HG02970 (cell line): Measurements from ENCODE around the gene KCNS3.
A peak's percentile ranks its signal among the peaks of the same experiment; 100 is the strongest.

Experiments used
- ATAC-seq: cut with Tn5 transposase; IDR thresholded peaks from one replicate; pipeline ENCODE4 v1.9.1; 2021; ENCODE audit warnings: mild to moderate bottlenecking, moderate library complexity, moderate number of reproducible peaks; ENCODE audit not compliant: unreplicated experiment, low FRiP score

KCNS3 gene, protein sequence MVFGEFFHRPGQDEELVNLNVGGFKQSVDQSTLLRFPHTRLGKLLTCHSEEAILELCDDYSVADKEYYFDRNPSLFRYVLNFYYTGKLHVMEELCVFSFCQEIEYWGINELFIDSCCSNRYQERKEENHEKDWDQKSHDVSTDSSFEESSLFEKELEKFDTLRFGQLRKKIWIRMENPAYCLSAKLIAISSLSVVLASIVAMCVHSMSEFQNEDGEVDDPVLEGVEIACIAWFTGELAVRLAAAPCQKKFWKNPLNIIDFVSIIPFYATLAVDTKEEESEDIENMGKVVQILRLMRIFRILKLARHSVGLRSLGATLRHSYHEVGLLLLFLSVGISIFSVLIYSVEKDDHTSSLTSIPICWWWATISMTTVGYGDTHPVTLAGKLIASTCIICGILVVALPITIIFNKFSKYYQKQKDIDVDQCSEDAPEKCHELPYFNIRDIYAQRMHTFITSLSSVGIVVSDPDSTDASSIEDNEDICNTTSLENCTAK

DNA sequence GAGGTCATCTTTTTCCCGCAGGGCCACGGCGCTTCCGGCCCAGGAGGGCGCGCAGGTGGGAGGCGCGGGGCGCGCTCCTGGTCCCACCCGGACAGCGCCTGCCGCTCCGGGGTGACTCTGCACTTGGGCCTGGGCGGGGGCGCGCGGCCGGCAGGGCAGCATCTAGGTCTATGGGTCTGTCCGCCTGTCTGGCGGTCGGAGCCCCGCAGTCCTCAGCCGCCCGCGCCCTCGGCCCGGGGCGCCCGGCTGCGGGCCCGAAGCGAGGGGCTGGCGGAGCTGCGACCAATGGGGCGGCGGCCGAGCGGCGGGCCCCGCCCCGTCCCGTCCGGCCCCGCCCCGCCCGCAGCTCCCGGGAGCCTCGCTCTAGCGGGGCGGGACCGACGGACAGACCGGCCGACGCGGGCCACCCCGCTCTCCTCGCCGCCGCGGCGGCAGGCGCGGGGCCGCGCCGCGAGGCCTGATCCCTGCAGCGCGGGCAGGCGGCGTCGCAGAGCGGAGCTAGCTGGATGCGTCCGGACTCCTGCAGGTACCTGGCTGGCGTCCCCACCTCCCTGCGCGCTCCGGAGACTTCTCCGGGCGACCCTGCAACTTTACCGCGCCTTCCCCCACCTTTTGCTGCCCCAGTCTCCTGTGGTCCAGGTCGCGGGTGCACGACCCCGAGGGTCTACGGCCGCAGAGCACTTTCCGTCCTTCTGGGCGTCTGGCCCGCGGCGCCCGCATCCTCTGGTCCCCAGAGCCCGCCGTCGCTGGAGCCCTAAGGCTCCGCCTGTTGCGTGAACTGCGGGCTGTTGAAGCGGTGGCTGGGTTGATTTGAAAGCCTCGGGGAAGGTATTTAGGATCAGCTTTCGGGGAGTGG, at the start of gene KCNS3:
KCNS3 (plus strand) TSS at position 387 of the 856 bp plus-strand sequence. CDS start 52,342 bp downstream, outside the sequence.
- peak; percentile 73 for ATAC-seq

DNA sequence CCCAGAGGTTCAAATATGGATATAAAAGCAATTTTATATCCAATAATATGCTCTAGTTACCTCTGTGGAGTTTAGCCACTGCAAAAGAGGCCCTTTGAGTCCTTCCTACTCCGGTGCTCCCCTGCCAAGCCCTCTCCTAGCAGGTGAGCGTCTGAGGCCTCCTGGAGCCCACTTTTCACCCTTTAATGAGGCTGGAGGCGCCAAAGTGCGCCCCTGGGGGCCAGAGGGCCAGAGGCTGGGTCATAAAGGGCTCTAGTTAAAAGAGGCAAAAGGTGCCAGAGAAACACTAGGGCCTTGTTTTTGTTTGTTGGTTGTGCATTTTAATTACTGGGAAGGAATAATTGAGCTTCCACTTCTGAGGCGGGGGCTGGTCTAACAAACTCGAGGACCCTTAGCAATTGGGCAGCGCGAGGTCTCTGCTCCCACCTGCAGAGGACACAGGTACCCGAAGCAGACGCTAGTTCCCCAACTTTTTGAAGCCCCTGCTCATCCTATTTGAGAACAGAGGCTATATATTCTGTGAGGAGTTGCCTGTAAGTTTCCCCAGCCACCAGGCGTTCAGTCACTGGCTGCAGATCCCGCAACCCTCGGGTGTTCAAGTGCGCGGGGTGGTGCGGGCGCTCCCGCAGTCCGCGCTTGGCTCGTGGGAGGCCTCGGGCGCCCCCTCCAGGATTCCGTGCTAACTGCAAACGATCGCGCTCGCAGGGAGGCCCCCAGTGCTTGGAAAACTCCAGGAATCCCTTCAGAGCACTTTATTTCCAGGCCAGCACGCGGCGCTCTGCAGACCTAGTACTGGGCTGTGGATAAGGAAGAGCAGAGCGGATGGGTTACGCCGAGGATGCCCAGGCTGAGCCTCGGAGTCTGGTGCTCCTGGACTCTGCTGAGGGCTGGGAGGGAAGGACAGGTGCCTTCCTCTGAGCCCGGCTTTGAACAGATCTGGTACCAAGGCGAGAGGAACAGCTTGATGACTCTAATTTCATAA, 48.1 kb upstream of the KCNS3 start:
- ATAC-seq = peak; percentile 84

GRCh38 chr2:17835516-17835915, 43.0 kb upstream of the KCNS3 start:
- no peak for ATAC-seq

DNA sequence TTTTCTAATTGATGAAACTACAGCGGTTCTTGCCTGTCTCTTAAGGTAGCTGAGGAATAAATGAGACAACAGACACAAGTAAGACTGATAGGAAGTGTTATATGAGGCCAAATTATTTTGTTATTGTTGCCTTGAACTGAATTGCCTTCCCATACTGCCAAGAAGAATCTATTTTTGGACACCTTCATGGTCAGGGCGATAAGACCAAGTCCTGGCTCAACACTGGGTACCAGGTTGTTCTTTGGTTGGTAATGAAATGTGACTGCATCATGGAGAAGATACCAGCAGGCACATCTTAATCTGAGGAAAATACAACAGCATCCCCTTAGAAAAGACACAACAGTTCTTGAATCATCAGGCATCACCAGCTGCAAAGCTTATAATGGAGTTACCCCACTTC, 38.5 kb upstream of the KCNS3 start:
- ATAC-seq = no peak

GRCh38 chr2:17843457-17843856, 35.0 kb upstream of the KCNS3 start:
- no peak for ATAC-seq

DNA sequence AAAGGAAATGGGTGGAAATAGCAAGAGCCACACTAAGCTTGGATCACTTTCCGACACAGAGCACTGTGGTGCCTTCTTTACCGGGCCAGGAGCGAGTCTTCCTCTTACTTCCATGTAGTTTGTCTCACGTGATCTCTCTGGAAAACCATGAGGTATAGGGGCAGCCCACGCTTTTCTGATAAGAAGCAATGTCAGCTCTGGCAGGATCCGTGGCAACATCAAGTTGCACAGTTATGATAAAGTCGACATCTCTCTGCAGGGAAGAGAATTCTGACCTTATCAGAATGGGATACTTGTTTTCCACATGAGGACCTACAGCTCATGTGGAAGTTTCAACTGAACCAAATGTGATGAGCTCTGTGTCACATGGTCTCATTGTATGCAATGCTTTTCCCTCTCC, 32.7 kb upstream of the KCNS3 start:
- no peak for ATAC-seq

DNA sequence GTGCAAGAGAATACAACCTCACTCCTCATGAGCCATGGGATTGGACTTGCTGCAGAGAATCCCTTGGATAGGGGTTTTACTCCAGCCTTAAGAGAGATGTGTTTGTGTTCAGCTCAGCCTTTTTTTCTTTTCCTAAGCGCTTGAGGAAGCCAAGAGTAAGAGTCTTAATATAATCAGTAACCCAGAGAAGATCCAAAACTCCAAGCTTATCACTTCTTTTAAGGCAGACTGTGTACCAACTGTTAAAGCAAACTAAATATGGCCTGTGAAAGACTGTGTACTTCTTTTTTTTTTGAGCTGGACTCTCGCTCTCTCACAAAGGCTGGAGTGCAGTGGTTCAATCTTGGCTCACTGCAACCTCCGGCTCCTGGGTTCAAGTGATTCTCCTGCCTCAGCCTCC, 31.8 kb upstream of the KCNS3 start:
- no peak for ATAC-seq

DNA sequence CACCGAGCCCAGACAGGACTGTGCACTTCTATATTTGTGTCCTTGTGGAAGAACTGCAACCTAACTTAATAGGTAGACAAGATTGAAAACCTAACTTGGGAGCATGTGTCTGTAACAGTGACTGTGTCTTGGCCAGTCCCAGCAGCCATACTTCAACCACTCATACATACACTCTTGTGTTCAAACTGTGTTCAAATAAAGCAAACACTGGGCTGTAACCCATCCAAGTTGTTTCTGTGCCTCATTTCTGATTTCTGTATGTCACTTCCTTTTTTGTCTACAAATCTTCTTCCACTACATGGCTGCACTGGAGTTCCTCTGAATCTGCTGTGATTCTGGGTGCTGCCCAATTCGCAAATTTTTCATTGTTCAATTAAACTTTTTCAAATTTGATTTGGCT, 31.2 kb upstream of the KCNS3 start:
- ATAC-seq = no peak

DNA sequence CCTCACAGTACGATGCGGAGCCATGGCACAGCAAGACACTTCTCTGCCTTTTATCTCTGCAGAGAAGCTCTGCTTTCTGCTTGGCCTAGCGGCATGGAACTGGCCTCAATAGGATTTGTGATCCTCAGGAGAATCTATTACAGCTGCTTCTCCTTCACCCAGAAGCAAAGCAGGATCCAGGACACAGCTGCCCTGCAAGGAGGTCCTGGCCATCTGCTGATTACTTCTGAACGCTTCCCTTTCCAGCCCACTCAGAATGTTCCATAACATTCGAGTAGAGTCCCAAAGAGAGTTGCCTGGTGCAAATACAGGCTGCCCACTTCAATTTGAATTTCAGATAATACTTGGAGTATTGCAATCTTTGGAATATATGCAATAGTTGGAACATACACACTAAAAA, 29.2 kb upstream of the KCNS3 start:
- no peak for ATAC-seq

- ATAC-seq = no peak
These were observed 28.3 kb upstream of the KCNS3 start for GRCh38 chr2:17850151-17850550.

DNA sequence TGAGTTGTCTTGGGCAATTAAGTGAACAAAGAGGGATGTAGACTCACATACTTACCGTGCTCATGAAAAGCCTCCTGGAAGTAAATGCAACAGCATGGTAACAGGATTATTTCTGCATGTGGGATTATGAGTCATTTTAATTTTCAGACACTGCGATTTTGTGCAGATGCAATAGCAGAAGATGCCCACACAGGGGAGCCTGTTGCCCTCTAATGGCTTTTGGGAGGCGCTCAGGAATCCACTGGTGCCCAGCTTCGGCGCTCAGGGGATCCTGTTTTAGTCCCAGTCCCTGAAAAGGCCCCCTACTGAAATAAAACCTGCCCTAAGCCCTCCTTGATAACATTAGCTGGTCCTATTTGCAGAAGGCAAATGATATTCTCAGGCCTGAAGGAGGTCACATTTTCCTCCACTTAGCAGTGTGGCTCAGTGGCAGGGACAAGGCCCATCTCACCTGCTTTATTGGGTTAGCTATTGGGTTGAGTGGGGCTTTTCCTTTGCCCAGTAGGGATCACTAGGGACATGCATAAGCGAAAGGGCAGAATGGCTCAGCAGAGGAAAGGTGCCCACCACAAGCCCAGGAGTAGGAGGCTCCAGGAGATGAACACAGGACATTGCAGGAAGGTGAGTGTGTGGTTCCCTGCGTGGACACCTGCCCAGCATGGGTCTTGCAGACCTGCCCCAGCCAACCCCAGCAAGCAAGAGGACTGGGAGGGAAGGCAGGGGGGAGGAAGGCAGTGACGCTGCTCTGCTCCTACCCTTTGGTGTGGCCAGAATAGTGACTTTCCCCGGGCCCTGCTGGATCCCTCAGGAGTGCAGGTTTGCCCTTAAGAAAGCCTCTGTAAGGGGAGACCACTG, 26.5 kb upstream of the KCNS3 start:
- peak; percentile 74 for ATAC-seq

GRCh38 chr2:17853799-17854198, 24.7 kb upstream of the KCNS3 start:
- ATAC-seq = no peak

DNA sequence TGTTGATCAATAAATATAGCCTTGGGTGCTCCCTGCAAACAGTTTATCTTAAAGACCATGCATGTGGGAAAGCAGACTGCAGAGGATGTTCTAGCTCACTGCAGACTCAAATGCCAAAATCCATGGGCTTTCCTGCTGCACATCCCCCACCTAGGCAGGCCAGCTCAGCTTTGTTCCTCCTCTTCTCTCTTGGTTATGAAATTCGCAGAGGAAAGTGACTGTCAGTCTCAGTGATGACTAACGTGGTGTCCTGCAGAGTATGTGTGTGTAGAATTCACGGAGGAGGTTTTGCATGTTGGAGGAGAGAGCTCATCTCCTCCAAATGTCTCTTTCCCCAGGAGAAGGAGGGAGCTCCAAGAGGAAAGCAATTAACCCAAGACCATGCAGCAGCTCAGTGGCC, 21.4 kb upstream of the KCNS3 start:
- ATAC-seq = no peak

DNA sequence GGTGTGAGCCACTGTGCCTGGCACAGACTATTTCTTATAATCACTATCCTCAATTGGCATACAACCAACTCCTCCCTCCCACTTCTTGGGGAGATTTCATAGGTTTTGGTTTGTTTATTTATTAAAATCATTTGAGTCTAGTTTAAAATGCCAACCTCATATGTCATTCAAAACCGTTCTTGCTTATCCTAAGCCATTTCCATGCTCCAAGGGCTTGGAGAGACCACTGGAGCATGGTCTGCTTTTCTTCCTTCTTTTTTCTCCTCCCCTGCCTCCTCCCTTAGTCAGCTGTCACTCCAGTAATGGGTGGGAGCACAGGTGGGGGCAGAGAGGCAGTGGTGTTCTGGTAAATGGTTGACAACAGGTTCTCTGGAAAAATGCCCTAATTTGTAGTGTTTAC, 20.4 kb upstream of the KCNS3 start:
- ATAC-seq = no peak

DNA sequence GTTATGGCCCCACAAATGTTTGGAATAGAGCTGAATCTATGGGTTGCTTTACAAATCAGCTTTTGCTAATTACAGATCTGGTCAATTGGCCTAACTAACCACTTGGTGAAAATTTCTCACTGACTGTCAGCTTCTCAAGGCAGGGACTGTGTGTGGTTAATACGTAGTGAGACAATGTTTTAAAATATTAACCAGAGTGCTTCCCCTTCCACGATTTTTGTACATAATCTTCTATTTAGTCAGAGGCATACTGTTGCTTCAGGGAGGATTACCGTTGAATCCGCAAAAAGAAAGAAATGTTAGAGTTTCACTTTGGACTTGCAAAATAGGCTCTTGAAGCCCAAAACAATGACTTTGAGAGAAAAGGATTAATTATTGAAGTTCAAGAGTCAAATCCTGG, 14.9 kb upstream of the KCNS3 start:
- ATAC-seq = no peak

- no peak for ATAC-seq
These were observed 13.8 kb upstream of the KCNS3 start for GRCh38 chr2:17864676-17865075.

DNA sequence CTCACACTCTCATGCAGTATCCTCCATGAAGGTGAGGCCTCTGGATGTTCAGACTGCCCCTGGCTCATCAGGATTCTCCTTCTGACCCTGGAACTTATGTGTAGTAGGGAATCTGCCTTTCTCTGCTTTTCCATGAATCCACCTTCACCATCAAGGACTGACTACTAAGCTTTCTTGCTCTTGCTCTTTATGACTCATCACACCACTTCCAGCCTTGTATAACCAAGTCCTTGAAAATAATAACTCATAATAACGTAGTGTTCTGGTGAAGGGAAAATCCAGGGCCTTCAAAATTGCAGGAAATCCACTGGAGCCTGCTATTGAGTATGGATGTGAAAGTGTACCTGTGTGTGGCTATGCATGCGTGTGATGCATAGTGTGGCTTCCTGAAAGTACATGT, 11.3 kb upstream of the KCNS3 start:
- ATAC-seq = no peak

DNA sequence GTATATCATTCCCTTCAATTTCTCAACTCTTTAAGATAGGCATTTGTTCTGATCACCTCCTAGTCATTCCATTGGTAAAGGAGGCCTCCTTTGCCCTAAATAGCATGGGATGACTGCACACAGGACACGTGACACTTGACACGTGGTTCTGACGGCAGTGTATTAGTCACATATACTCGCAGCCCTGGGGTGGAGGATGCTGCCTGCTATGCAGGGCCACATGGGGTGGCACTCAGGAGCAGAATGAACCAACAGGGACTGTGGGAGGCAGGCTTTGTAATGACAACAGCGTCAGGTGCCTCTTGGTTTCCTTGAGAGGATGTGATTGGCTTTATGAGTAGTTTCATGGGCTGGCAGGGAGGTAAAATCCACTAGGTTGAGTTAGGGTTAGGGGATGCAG, 9.3 kb upstream of the KCNS3 start:
- no peak for ATAC-seq

- ATAC-seq = no peak
These were observed 6.8 kb upstream of the KCNS3 start for GRCh38 chr2:17871639-17872038.
